C4-2B (cell line): ENCODE results near the gene IL17C.

Source experiments
- H3K27ac ChIP-seq: fragments of 450-650 bp; 2 replicates; pipeline ENCODE4 v1.5.1; 2017
- ZFX ChIP-seq: fragments of 450-650 bp; IDR thresholded peaks from 2 replicates; pipeline ENCODE4 v1.6.1; 2017
- TF ChIP-seq, protein P1 (sequence below): fragments of 450-650 bp; conservative IDR thresholded peaks from 2 replicates; pipeline ENCODE4 v1.5.1; 2017; ENCODE audit warnings: mild to moderate bottlenecking

The IL17C gene

DNA sequence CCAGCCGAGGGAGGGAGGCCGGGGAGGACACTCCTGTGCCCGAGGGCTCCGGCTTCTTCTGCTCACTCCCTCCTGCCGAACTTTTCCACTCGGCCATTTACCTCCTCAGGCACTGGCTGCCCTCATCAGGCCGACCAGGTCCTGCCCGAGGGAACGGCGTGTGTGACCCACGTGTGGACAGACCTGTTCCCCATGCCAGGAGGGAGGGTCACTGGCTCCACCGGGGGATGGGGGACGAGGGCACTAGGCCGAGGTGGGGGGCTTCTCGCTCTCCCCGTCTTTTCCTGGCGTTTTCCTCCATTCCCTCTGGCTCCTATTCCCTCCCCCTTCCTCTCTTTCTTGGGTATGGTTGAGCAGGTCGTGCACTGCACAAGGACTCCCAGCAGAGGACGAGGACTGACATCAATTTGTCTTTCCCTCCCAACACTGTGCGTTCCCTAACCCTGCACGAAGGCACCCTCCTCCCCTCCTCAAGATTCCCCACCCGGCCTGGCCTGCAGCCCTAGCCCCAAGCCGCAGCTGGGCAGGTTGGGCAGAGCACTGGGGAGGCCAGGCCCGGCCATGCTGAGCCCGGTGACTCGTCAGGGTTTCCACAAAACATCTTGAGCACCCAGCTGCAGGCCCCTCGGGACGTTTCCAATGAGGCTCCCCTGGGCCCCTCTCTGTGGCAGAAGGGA, 3.2 kb upstream of the IL17C start:
- H3K27ac ChIP-seq: no peak overlapping the region
- no peak for TF ChIP-seq ZFX
- TF ChIP-seq, protein P1, sequence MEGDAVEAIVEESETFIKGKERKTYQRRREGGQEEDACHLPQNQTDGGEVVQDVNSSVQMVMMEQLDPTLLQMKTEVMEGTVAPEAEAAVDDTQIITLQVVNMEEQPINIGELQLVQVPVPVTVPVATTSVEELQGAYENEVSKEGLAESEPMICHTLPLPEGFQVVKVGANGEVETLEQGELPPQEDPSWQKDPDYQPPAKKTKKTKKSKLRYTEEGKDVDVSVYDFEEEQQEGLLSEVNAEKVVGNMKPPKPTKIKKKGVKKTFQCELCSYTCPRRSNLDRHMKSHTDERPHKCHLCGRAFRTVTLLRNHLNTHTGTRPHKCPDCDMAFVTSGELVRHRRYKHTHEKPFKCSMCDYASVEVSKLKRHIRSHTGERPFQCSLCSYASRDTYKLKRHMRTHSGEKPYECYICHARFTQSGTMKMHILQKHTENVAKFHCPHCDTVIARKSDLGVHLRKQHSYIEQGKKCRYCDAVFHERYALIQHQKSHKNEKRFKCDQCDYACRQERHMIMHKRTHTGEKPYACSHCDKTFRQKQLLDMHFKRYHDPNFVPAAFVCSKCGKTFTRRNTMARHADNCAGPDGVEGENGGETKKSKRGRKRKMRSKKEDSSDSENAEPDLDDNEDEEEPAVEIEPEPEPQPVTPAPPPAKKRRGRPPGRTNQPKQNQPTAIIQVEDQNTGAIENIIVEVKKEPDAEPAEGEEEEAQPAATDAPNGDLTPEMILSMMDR: no peak

DNA sequence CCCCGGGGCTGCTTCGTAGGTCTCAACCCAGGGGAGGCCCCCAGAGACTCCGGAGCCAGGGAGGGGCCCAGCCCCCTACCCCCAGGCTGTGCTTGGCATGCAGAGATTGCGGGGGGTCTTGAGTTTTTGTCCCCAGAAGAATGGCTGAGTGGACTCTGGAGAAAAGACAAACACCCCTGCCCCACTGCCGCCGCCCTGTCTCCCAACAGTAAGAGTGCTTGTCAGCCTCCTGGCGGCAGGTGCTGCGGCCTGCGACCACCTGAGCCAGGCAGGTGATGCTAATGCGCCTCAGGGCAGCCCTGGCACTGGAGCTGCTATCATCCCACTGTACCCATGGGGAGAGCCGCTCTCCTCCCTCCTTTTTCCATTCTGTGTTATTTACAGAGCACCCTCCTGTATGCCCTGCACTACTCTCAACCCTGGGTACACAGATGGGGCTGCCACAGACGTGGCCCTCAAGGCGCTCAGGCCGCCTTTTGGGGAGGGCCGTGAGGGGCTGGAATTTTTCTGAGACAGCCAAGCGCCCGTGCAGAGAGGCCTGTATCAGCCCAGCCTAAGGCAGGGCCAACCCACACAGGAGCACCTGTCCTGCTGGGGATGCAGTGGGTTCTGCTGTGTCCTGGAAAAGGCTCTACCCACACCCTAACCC, 2.6 kb upstream of the IL17C start:
- TF ChIP-seq ZFX: no peak
- TF ChIP-seq, protein P1: no peak

DNA sequence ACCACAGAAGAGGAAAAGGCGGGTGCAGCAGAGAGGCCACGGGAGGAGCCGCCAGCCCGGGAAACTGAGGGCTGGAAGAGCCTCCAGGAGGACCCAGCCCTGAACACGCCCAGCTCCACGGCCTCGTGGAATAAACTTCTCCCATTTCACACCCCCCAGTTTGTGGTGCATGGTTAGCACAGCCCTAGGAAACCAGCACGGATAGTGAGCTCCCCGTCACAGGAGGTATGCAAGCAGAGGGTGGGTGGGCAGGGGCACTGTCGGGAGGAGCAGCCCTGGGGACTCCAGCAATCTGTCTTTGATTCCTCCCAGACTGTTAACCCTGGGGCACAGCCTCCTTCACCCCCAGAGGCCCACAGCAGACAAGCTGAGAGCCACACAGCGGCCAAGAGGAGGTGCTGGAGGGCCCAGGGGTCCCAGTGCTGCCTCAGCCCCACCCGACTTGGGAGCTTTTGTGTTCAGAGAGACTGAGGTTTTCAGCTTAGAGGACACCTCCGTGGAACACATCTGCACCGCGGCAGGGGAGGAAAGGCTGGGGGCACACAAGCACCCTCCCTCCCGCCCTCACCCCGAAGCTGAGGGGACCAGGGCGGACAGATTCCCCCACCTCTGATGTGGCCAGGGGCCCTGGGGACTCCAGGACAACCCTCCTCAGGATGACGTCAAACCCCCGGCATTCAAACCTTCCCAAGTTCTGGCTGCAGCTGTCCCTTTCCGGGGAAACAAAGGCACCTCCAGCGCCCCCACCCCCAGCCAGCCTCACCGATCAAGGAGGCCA, 1.7 kb upstream of the IL17C start:
- TF ChIP-seq, protein P1: no peak
- TF ChIP-seq ZFX: no peak
- no peak overlapping the region; the same call in 1 of the 2 replicates for H3K27ac ChIP-seq

More for the DNA sequence above, 2.6 kb upstream of the IL17C start:
- no peak overlapping the region for H3K27ac ChIP-seq

DNA sequence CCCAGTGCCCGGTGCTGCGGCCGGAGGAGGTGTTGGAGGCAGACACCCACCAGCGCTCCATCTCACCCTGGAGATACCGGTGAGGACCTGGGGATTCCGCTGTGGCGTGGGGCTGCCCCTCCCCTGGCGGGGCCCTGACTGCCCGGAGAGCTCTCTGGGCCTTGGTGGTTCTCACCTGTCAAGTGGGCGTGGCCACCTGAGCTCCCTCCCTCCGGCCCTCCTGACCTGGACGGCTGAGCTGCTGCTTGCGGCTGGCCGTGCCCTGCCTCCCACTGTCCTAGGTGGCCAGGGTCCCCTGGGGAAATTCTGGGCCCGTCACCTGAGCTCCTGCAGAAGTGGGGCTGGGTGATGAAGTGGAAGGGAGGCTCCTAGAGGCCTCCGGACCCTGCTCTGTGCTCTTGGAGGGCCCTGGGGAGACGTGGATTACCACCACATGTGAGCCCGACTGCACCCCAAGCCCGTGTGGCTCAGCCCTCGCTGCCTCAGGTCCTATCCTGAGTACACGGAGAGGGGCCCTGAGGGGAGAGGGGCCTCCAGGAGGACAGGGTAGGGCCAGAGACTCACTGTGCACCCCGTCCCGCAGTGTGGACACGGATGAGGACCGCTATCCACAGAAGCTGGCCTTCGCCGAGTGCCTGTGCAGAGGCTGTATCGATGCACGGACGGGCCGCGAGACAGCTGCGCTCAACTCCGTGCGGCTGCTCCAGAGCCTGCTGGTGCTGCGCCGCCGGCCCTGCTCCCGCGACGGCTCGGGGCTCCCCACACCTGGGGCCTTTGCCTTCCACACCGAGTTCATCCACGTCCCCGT, 1.1 kb downstream of the IL17C start:
- H3K27ac ChIP-seq: peak overlapping the region; percentile 50; the same call in 1 of the 2 replicates
- TF ChIP-seq, protein P1: no peak

DNA sequence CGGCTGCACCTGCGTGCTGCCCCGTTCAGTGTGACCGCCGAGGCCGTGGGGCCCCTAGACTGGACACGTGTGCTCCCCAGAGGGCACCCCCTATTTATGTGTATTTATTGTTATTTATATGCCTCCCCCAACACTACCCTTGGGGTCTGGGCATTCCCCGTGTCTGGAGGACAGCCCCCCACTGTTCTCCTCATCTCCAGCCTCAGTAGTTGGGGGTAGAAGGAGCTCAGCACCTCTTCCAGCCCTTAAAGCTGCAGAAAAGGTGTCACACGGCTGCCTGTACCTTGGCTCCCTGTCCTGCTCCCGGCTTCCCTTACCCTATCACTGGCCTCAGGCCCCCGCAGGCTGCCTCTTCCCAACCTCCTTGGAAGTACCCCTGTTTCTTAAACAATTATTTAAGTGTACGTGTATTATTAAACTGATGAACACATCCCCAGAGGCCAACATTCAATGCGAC, 1.7 kb downstream of the IL17C start:
- TF ChIP-seq ZFX: no peak
- TF ChIP-seq, protein P1: no peak
- no peak overlapping the region for H3K27ac ChIP-seq

DNA sequence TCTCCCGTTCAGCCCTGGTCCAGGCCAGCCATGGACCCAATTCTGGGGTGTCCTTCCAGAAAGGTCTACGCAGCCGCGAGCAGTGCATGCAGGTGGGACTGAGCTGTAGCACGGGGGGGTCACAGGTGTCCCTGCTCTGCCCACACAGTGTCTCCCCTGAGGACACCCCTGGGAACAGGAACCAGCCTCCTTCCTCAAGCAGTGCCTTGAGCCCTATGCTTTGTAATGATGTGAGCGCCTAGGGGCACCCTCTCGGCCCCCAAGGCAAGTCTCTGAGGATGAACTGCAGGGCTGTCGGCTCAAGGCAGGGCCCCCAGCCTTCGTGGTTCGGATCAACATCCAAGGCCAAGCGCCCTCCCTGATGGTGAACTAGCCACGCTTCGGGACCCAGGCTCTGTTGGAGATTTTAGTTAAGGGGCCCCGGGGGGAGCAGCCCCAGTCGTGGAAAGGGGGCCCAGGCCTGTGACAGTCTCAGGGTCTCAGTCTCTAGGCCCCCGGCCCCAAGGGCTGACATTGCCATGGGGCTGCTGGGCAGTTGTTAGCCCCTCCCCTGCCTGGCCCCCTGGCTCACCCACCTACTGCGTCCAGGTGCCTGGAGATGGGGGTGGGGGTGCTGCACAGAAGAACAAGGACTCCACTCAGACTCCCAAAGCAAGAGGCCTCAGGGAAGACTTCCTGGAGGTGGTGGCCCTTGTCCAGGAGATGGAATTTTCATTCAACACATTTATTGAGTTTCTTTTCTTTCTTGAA, 2.3 kb downstream of the IL17C start:
- TF ChIP-seq ZFX: no peak
- TF ChIP-seq, protein P1: no peak
- no peak overlapping the region for H3K27ac ChIP-seq
